AG04449 (cell line): Measurements from ENCODE around the gene TMEM108.

Source experiments
- CTCF ChIA-PET: fragments of 350-600 bp; formaldehyde crosslinking; extraction: SDS; loops from one replicate; lab custom pipeline; 2021; ENCODE audit warnings: antibody characterized with exemption; lab: Yijun Ruan, JAX
- POLR2A ChIA-PET: fragments of 400-600, 350-600 bp; formaldehyde crosslinking; extraction: SDS; loops from one replicate; lab custom pipeline; 2020; ENCODE audit warnings: antibody characterized with exemption, inconsistent platforms; lab: Yijun Ruan, JAX
- DNase-seq: peaks from one replicate; pipeline ENCODE4 v3.0.0-alpha.2; 2010; ENCODE audit warnings: low read depth, low spot score
- H3K4me3 ChIP-seq: 2 replicates; pipeline ENCODE4 v1.5.1; 2011; ENCODE audit warnings: low read depth, mild to moderate bottlenecking, control low read depth, low read length
- CTCF ChIP-seq: IDR thresholded peaks from one replicate; pipeline ENCODE4 v1.5.1; 2011; ENCODE audit warnings: mild to moderate bottlenecking, moderate library complexity, low read length, control low read depth, inconsistent platforms; ENCODE audit not compliant: insufficient read depth; ENCODE audit errors: missing control alignments

TMEM108 gene

GRCh38 chr3:133124511-133124910, 86.3 kb downstream of the TMEM108 start:
- TF ChIP-seq CTCF = no peak
- CTCF ChIA-PET = no interaction called here
- DNase-seq = no peak
- H3K4me3 ChIP-seq = no peak overlapping the region
- POLR2A ChIA-PET = no interaction called here

- ChIA-PET POLR2A (no interaction called here), CTCF (no interaction called here)
- TF ChIP-seq CTCF = no peak
- no peak for DNase-seq
- H3K4me3 ChIP-seq = no peak overlapping the region
These were observed 87.0 kb downstream of the TMEM108 start for GRCh38 chr3:133125171-133125570.

GRCh38 chr3:133125802-133126201, 87.6 kb downstream of the TMEM108 start:
- POLR2A ChIA-PET = no interaction called here
- CTCF ChIA-PET = no interaction called here
- no peak for TF ChIP-seq CTCF

GRCh38 chr3:133127381-133127780, 89.2 kb downstream of the TMEM108 start:
- DNase-seq = no peak
- no peak overlapping the region for H3K4me3 ChIP-seq
- no peak for TF ChIP-seq CTCF
- CTCF ChIA-PET = no interaction called here
- POLR2A ChIA-PET = no interaction called here

More at GRCh38 chr3:133125802-133126201, 87.6 kb downstream of the TMEM108 start:
- no peak for DNase-seq
- H3K4me3 ChIP-seq = no peak overlapping the region

- no peak for DNase-seq
- H3K4me3 ChIP-seq = no peak overlapping the region
- TF ChIP-seq CTCF = no peak
- ChIA-PET CTCF (no interaction called here), POLR2A (no interaction called here)
These were observed 92.0 kb downstream of the TMEM108 start for GRCh38 chr3:133130168-133130567.

- TF ChIP-seq CTCF = no peak
- CTCF ChIA-PET = no interaction called here
- no peak for DNase-seq
- H3K4me3 ChIP-seq = no peak overlapping the region
- POLR2A ChIA-PET = no interaction called here
These were observed 97.1 kb downstream of the TMEM108 start for GRCh38 chr3:133135306-133135705.
